ENCODE results near the gene ECT2.

- TF ChIP-seq POLR2AphosphoS5 (IDR thresholded peaks at IDR 0.05) (no peak), CTCF (IDR thresholded peaks at IDR 0.05) (no peak)
These were observed 65.8 kb downstream of the ECT2 start for GRCh38 chr3:172816281-172816680.
